GM12891 (cell line): ENCODE measurements around the gene ZNF185.

Source experiments
- POLR2A ChIP-seq: IDR thresholded peaks from 2 replicates; pipeline ENCODE4 v1.6.1; 2011; ENCODE audit warnings: low read depth, low read length, control low read depth
- POLR2AphosphoS5 ChIP-seq: IDR thresholded peaks from 2 replicates; pipeline ENCODE4 v1.6.1; 2011; ENCODE audit warnings: low read depth, low read length, control low read depth
- POU2F2 ChIP-seq: IDR thresholded peaks from 2 replicates; pipeline ENCODE4 v1.6.1; 2011; ENCODE audit warnings: low read depth, mild to moderate bottlenecking, control low read depth, low read length, moderate library complexity
- SPI1 ChIP-seq: IDR thresholded peaks from 2 replicates; pipeline ENCODE4 v1.6.1; 2011; ENCODE audit warnings: low read depth, low read length, control low read depth

DNA sequence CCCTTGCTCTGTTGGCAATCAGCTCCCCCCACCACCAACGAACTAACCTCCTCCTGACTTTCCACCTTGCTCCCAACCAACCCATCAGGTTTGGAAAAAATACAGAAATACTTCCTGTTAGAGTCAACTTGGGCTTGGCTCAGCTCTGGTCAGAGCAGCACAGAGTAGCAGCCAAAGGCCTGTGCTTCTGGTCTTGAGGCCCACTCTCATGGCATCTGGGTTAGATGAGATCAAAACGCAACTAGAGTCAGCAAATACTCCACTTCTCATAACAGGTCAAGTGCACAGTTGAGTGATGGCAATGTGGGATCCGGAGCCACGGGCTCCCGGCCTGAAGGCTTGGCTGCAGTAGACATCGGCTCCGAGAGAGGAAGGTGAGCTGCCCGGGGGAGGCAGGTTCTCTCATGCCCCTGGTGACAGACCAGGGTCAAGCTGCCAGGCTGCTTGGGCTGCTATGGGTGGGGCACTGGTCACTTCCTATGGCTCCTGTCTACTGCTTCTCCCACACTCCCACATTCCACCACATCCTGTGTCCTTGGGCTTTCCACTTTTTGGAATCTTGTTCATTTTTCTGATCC, 34.8 kb downstream of the ZNF185 start:
- no peak for TF ChIP-seq POLR2AphosphoS5
- no peak for TF ChIP-seq POLR2A
- no peak for TF ChIP-seq POU2F2
- TF ChIP-seq SPI1, result no peak
